H1 (cell line): ENCODE results near the gene HACL1. TPM values are rescaled to one million over a fixed set of nuclear protein-coding genes. Genes with fewer than 3 reads are reported as not detected.

ENCODE experiments used
- CTCF ChIA-PET: fragments of 300-600 bp; sonication (Branson Sonifier 250); formaldehyde crosslinking; loops from one replicate; lab custom pipeline; 2021; ENCODE audit not compliant: partially characterized antibody; lab: Charles Lee
- POLR2A ChIA-PET: fragments of 300-600 bp; sonication (Branson Sonifier 250); formaldehyde crosslinking; loops from one replicate; lab custom pipeline; 2021; ENCODE audit warnings: inconsistent platforms; ENCODE audit not compliant: partially characterized antibody; lab: Charles Lee
- DNase-seq, 2 experiments: peaks; one replicate each; pipeline versions ENCODE4 v3.0.0 to v3.0.0-alpha.2; 2010 to 2022; ENCODE audit warnings: low spot score in 2 of 2, low read depth in 1 of 2, mixed read lengths in 1 of 2
- FAIRE-seq: peaks from 2 replicates; lab custom pipeline; 2011; peaks lifted over from hg19 to GRCh38; lab: Jason Lieb, UNC
- H2AFZ ChIP-seq: 2 replicates; pipeline ENCODE4 v1.8.1; 2012; ENCODE audit warnings: low read length, inconsistent platforms
- H2AK5ac ChIP-seq: 2 replicates; pipeline ENCODE4 v1.6.1; 2013; ENCODE audit warnings: low read depth, low read length
- H2BK120ac ChIP-seq: replicated peaks from 2 replicates; pipeline ENCODE3; 2013; ENCODE audit warnings: low read depth, low read length, inconsistent platforms
- H2BK12ac ChIP-seq: 2 replicates; pipeline ENCODE4 v1.6.1; 2013; ENCODE audit warnings: low read depth, low read length
- H2BK15ac ChIP-seq: 2 replicates; pipeline ENCODE4 v1.6.1; 2013; ENCODE audit warnings: low read length
- H2BK20ac ChIP-seq: 2 replicates; pipeline ENCODE4 v1.6.1; 2013; ENCODE audit warnings: low read length
- H2BK5ac ChIP-seq: 2 replicates; pipeline ENCODE4 v1.6.1; 2013; ENCODE audit warnings: low read depth, low read length
- H3K14ac ChIP-seq: 2 replicates; pipeline ENCODE4 v1.6.1; 2013; ENCODE audit warnings: inconsistent platforms; ENCODE audit not compliant: insufficient read length
- H3K18ac ChIP-seq: 2 replicates; pipeline ENCODE4 v1.6.1; 2013; ENCODE audit warnings: low read length; ENCODE audit errors: extremely low read depth
- H3K23ac ChIP-seq: 2 replicates; pipeline ENCODE4 v1.6.1; 2013; ENCODE audit warnings: inconsistent platforms; ENCODE audit not compliant: insufficient read length
- H3K23me2 ChIP-seq: 2 replicates; pipeline ENCODE4 v1.6.1; 2013; ENCODE audit warnings: low read depth, low read length
- H3K27ac ChIP-seq: 2 replicates; pipeline ENCODE4 v1.6.1; 2011; ENCODE audit warnings: low read depth, low read length, inconsistent platforms
- H3K27me3 ChIP-seq, 4 experiments: replicated peaks in 1 of 4; 1 replicate in 1 of 4; 2 replicates in 3 of 4; pipeline versions ENCODE4 v1.6.1 to v1.8.1; 2011 to 2013; ENCODE audit warnings: low read length in 3 of 4, mild to moderate bottlenecking in 3 of 4, inconsistent platforms in 2 of 4, mixed read lengths in 2 of 4, moderate library complexity in 1 of 4; ENCODE audit not compliant: control insufficient read depth in 3 of 4, insufficient read depth in 3 of 4; ENCODE audit errors: extremely low read depth in 1 of 4
- H3K36me3 ChIP-seq, 4 experiments: 2 replicates each; pipeline versions ENCODE4 v1.6.1 to v1.8.1; 2011 to 2013; ENCODE audit warnings: mild to moderate bottlenecking in 4 of 4, low read length in 3 of 4, moderate library complexity in 2 of 4, control low read depth in 1 of 4, inconsistent platforms in 1 of 4; ENCODE audit not compliant: insufficient read depth in 4 of 4, control insufficient read depth in 2 of 4
- H3K4ac ChIP-seq: replicated peaks from 2 replicates; pipeline ENCODE3; 2013; ENCODE audit warnings: low read length, low read depth, mixed read lengths, inconsistent platforms; ENCODE audit not compliant: insufficient read length
- H3K4me1 ChIP-seq, 4 experiments: replicated peaks in 1 of 4; 1 replicate in 1 of 4; 2 replicates in 3 of 4; pipeline versions ENCODE4 v1.6.1 to v1.8.1; 2011 to 2013; ENCODE audit warnings: low read length in 3 of 4, inconsistent platforms in 2 of 4, mixed read lengths in 1 of 4; ENCODE audit not compliant: insufficient read depth in 4 of 4, control insufficient read depth in 3 of 4
- H3K4me2 ChIP-seq, 2 experiments: 2 replicates each; pipeline versions ENCODE4 v1.6.1 to v1.8.1; 2011 to 2013; ENCODE audit warnings: low read depth in 2 of 2, low read length in 2 of 2, control low read depth in 1 of 2, inconsistent platforms in 1 of 2, mild to moderate bottlenecking in 1 of 2; ENCODE audit not compliant: insufficient read depth in 1 of 2
- H3K4me3 ChIP-seq, 4 experiments: fragments of 200-600, 300-600 bp in 1 of 4; sonication (generic), shearing (Covaris generic), sonication (Bioruptor Twin) in 1 of 4; 2 replicates each; pipeline versions ENCODE4 v1.5.1 to v1.8.1; 2011 to 2016; ENCODE audit warnings: low read length in 4 of 4, low read depth in 3 of 4, control low read depth in 2 of 4, inconsistent platforms in 2 of 4, mild to moderate bottlenecking in 2 of 4, mixed read lengths in 1 of 4, moderate library complexity in 1 of 4; ENCODE audit not compliant: insufficient read depth in 2 of 4; ENCODE audit errors: extremely low read depth in 1 of 4
- H3K56ac ChIP-seq: replicated peaks from 2 replicates; pipeline ENCODE3; 2013; ENCODE audit warnings: low read depth, mild to moderate bottlenecking, mixed read lengths, low read length, inconsistent platforms; ENCODE audit not compliant: insufficient read length
- H3K79me1 ChIP-seq: 2 replicates; pipeline ENCODE4 v1.6.1; 2013; ENCODE audit warnings: low read depth, low read length, control low read depth
- H3K79me2 ChIP-seq, 2 experiments: 2 replicates each; pipeline versions ENCODE4 v1.6.1 to v1.8.1; 2012 to 2013; ENCODE audit warnings: low read length in 2 of 2, mild to moderate bottlenecking in 2 of 2, inconsistent platforms in 1 of 2; ENCODE audit not compliant: insufficient read depth in 2 of 2, control insufficient read depth in 1 of 2
- H3K9ac ChIP-seq, 4 experiments: replicated peaks in 1 of 4; 1 replicate in 1 of 4; 2 replicates in 3 of 4; pipeline versions ENCODE4 v1.6.1 to v1.8.1; 2011 to 2013; ENCODE audit warnings: low read depth in 3 of 4, low read length in 3 of 4, control low read depth in 2 of 4, mild to moderate bottlenecking in 2 of 4, moderate library complexity in 2 of 4, inconsistent platforms in 1 of 4; ENCODE audit errors: extremely low read depth in 1 of 4
- H3K9me3 ChIP-seq, 2 experiments: 2 replicates each; pipeline versions ENCODE4 v1.6.1 to v1.8.1; 2012 to 2013; ENCODE audit warnings: mild to moderate bottlenecking in 2 of 2, moderate library complexity in 2 of 2, control low read depth in 1 of 2, inconsistent platforms in 1 of 2, low read depth in 1 of 2, low read length in 1 of 2, mixed read lengths in 1 of 2; ENCODE audit not compliant: insufficient read depth in 2 of 2
- H4K20me1 ChIP-seq, 2 experiments: replicated peaks in 1 of 2; 2 replicates each; pipeline versions ENCODE3 to v1.8.1; 2011 to 2013; ENCODE audit warnings: inconsistent platforms in 2 of 2, low read length in 2 of 2, mild to moderate bottlenecking in 1 of 2; ENCODE audit not compliant: insufficient read depth in 2 of 2, control insufficient read depth in 1 of 2
- H4K5ac ChIP-seq: 2 replicates; pipeline ENCODE4 v1.6.1; 2013; ENCODE audit warnings: low read length, low read depth, mixed read lengths, inconsistent platforms; ENCODE audit not compliant: insufficient read length
- H4K8ac ChIP-seq: 2 replicates; pipeline ENCODE4 v1.8.0; 2013; ENCODE audit warnings: mild to moderate bottlenecking, moderate library complexity, low read length, inconsistent platforms; ENCODE audit not compliant: insufficient read depth; ENCODE audit errors: extremely low read depth
- H4K91ac ChIP-seq: replicated peaks from 2 replicates; pipeline ENCODE3; 2013; ENCODE audit warnings: low read length, mixed read lengths, inconsistent platforms; ENCODE audit not compliant: insufficient read length
- BACH1 ChIP-seq: IDR thresholded peaks from 2 replicates; pipeline ENCODE4 v1.6.1; 2012; ENCODE audit warnings: low read length, improper control_type of control experiment
- SP4 ChIP-seq: IDR thresholded peaks from 2 replicates; pipeline ENCODE4 v1.6.1; 2012; ENCODE audit warnings: low read length, inconsistent platforms
- WGBS, 2 experiments: shearing (Covaris generic) in 1 of 2; methylation state at CpG; one replicate each; pipeline versions ENCODE4 v1.1.6 to v1.1.7; 2013 to 2015; ENCODE audit warnings: low lambda C conversion rate in 2 of 2, mixed read lengths in 2 of 2, inconsistent platforms in 1 of 2, low coverage in 1 of 2, missing lambda C conversion rate in 1 of 2; ENCODE audit not compliant: insufficient replicate concordance in 2 of 2, insufficient coverage in 1 of 2, insufficient read length in 1 of 2; ENCODE audit errors: extremely low coverage in 1 of 2, missing lambda C conversion rate in 1 of 2; 5-methylcytosine and 5-hydroxymethylcytosine counted together
- polyA plus RNA-seq, 7 experiments: library from polyadenylated mRNA; depleted of rRNA in 3 of 7; stranded (reverse) in 5 of 7; unstranded in 2 of 7; fragments of >200 nt in 5 of 7; fragments of 200-250 nt in 2 of 7; gene quantifications; 1 replicate in 5 of 7; 2 replicates in 1 of 7; 4 replicates in 1 of 7; pipeline versions ENCODE4 v1.2.1 to v1.2.3, GENCODE V29; 2011 to 2013; ENCODE audit warnings: missing spikeins in 2 of 7, mixed read lengths in 2 of 7
- total RNA-seq: library from RNA; stranded (reverse); fragmentation: NEBNext Ultra II Directional; extraction: Animal tissue kit (Norgen Biotek cat#: 25700); gene quantifications from 2 replicates; pipeline ENCODE4 v1.2.1, GENCODE V29; 2021

Gene HACL1
- total and polyA plus RNA-seq, 2 of the 8 experiments (the other 6 are each of a cell fraction or from before 2014, with no cell fraction given), result 38.2 to 46.0 TPM

DNA sequence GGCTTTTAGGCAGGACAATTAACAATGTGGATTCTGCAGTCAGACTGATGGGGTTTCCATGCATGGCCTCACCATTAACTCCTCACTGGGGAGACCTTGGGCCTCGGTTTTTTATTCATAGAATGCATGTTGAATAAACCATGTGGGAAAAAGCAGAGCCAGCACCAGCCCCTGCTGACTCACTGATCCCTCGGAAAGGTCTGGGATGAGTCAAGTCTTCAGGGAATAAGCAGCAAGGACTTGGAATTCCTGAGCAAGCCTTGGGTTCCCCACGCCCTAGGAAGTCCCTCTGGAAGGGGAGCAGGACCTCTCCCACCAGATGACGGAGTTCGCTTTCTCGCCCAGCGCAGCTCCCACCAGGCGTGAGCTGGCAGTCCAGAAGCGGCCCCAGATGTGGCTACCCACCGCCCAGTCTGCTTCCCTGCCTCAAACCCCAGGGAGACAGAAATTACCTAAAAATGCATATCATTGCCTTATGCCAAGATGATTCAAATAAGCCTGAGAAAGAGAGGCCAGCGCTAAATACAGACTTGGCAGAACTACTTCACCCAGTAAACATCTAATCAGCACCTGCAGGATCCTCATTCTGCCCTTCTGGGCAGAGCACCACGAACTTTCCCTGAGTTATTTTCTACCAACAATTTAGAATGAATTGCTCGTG lies 45.6 kb upstream of the HACL1 start:
- Histone ChIP-seq H2BK20ac (no peak overlapping the region), H3K27me3 (no peaks in the 10 kb centered on the region; a peak in 1 of 7 replicates), H3K9ac (no peak overlapping the region), H3K79me2 (no peaks in the 10 kb centered on the region), H3K9me3 (no peaks in the 10 kb centered on the region), H4K8ac (peak overlapping the region; percentile 40; the same call in 1 of the 2 replicates), H2BK12ac (no peak overlapping the region), H3K18ac (no peak overlapping the region), H3K27ac (no peak overlapping the region), H3K56ac (no peak overlapping the region), H2BK120ac (no peak overlapping the region), H3K79me1 (no peaks in the 10 kb centered on the region), H3K23ac (no peak overlapping the region), H3K23me2 (no peaks in the 10 kb centered on the region), H4K5ac (no peak overlapping the region), H3K4ac (peak overlapping the region; percentile 44), H2AK5ac (no peak overlapping the region), H2BK5ac (no peak overlapping the region), H4K20me1 (no peaks in the 10 kb centered on the region), H3K4me3 (no peak overlapping the region), H3K36me3 (peaks cover 0 to 5% (median 2%) of the 10 kb centered on the region in 4 experiments; a peak in 3 of 8 replicates), H2BK15ac (no peak overlapping the region), H3K4me1 (peaks cover 0 to 4% (median 2%) of the 10 kb centered on the region in 4 experiments; a peak in 2 of 7 replicates), H3K4me2 (no peak overlapping the region), H4K91ac (no peak overlapping the region), H3K14ac (no peak overlapping the region), H2AFZ (no peak overlapping the region)
- TF ChIP-seq BACH1 (0 out of 2 replicates have a peak, but pooled peaks have one; percentile 31), SP4 (no peak)
- DNase-seq (no peak), FAIRE-seq (no peak)
- ChIA-PET CTCF (interaction anchor here (1.1 to 1.3 kb wide), 2 partner anchors 10 to 40 kb away, joined by 3 read pairs; no protein-coding TSS in a partner anchor), POLR2A (interaction anchor here (1.6 kb wide), 1 partner anchor 46 kb away, joined by 4 read pairs; the partner anchor contains the start of genes BTD and HACL1)
- 88% methylated on average over 13 of the region's 13 CpGs; no CpG with 5 or more reads in 1 of the 2 experiments for WGBS, 2 experiments
